Gastrocnemius medialis (tissue), 4 donors: ENCODE measurements around the gene ALG12.
A peak's percentile ranks its signal among the peaks of the same experiment; 100 is the strongest.

Experiments used
- POLR2A ChIP-seq, 2 donors: fragments of 450-650 bp; IDR thresholded peaks; one replicate each; pipeline ENCODE4 v1.6.1; 2017; ENCODE audit warnings: antibody characterized with exemption in 2 of 2, mild to moderate bottlenecking in 2 of 2, moderate library complexity in 2 of 2
- TF ChIP-seq, protein P1 (sequence below), 5 experiments: fragments of 450-650 bp in 3 of 5; fragments of 200-600 bp in 2 of 5; sonication (generic) in 2 of 5; IDR thresholded peaks in 4 of 5; conservative IDR thresholded peaks in 1 of 5; 1 replicate in 4 of 5; 2 replicates in 1 of 5; pipeline ENCODE4 v1.5.1; 2016 to 2019; ENCODE audit warnings: antibody characterized with exemption in 5 of 5, mild to moderate bottlenecking in 3 of 5, moderate library complexity in 3 of 5

DNA sequence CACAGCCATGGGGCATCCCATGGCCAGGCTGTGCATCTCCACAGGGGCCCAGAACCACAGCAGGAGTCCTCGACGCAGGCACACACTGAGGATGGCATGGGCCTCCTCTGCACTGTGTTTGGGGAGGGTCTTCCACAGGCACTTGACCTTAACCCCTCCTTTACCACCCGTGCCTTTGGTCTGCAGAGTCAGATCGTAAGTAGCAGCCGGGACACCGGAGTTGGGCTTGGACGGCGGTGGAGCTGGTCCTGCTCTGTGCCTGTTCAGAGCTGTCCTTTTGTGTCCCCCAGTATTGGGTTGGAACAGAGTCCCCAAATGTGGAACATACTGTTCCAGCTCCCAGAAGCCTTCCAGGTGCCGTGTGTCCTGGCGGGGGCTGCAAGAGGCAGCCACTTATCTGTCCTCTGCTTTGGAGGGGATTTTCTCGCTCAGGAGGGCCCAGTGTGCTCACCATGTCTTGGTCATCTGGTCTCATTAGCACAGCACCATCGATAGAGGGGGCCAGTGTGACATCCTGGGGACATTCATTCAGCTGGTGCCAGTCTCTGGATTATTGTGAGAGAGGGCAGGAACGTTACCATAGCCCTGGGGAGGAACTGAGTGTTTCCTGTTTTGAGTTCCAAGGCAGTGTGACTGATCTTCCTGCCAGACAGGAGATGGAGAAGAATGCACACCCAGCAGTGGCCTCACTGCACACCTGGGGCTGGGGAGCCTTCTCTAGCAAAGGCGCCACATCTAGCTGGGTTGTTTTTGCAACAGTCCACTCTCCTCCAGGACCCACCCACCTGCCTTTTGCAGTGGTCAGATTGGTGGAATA, 12.6 kb upstream of the ALG12 start:
- TF ChIP-seq, protein P1, sequence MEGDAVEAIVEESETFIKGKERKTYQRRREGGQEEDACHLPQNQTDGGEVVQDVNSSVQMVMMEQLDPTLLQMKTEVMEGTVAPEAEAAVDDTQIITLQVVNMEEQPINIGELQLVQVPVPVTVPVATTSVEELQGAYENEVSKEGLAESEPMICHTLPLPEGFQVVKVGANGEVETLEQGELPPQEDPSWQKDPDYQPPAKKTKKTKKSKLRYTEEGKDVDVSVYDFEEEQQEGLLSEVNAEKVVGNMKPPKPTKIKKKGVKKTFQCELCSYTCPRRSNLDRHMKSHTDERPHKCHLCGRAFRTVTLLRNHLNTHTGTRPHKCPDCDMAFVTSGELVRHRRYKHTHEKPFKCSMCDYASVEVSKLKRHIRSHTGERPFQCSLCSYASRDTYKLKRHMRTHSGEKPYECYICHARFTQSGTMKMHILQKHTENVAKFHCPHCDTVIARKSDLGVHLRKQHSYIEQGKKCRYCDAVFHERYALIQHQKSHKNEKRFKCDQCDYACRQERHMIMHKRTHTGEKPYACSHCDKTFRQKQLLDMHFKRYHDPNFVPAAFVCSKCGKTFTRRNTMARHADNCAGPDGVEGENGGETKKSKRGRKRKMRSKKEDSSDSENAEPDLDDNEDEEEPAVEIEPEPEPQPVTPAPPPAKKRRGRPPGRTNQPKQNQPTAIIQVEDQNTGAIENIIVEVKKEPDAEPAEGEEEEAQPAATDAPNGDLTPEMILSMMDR (IDR thresholded peaks at IDR 0.05 in 4 of 5, conservative IDR thresholded peaks at IDR 0.05 in 1 of 5) = peak; percentile 31 to 77 (median 65)
- no peak for TF ChIP-seq POLR2A (IDR thresholded peaks at IDR 0.05)
